ENCODE results near the gene WRAP73.

Gene WRAP73

GRCh38 chr1:3644273-3644672, 5.6 kb downstream of the WRAP73 start:
- no peak for DNase-seq

- no peak for DNase-seq
These were observed 6.8 kb downstream of the WRAP73 start for GRCh38 chr1:3642919-3643675.

- DNase-seq = no peak
These were observed 8.1 kb downstream of the WRAP73 start for GRCh38 chr1:3641816-3642215.

GRCh38 chr1:3641046-3641760, 8.7 kb downstream of the WRAP73 start:
- no peak for DNase-seq

GRCh38 chr1:3640121-3640837, 9.6 kb downstream of the WRAP73 start:
- no peak for DNase-seq

- DNase-seq = no peak
These were observed 10.4 kb downstream of the WRAP73 start for GRCh38 chr1:3639397-3639911.

- DNase-seq = no peak
These were observed 11.2 kb downstream of the WRAP73 start for GRCh38 chr1:3638676-3639075.

- no peak for DNase-seq
These were observed 11.9 kb downstream of the WRAP73 start for GRCh38 chr1:3638027-3638426.

GRCh38 chr1:3636531-3636930, 13.4 kb downstream of the WRAP73 start:
- DNase-seq = no peak

- DNase-seq = no peak
These were observed 13.8 kb downstream of the WRAP73 start for GRCh38 chr1:3636080-3636479.

- DNase-seq = no peak
These were observed 15.7 kb downstream of the WRAP73 start for GRCh38 chr1:3634059-3634800.

- DNase-seq = no peak
These were observed 16.4 kb downstream of the WRAP73 start for GRCh38 chr1:3633344-3634058.

- DNase-seq = no peak
These were observed 17.1 kb downstream of the WRAP73 start for GRCh38 chr1:3632716-3633343.

GRCh38 chr1:3632298-3632697, 17.6 kb downstream of the WRAP73 start:
- DNase-seq = no peak

GRCh38 chr1:3631320-3632260, 18.3 kb downstream of the WRAP73 start:
- peak; percentile 39 for DNase-seq

- DNase-seq = no peak
These were observed 19.0 kb downstream of the WRAP73 start for GRCh38 chr1:3630914-3631313.

GRCh38 chr1:3630161-3630611, 19.7 kb downstream of the WRAP73 start:
- no peak for DNase-seq

- DNase-seq = no peak
These were observed 20.2 kb downstream of the WRAP73 start for GRCh38 chr1:3629561-3630160.

GRCh38 chr1:3628445-3628844, 21.5 kb downstream of the WRAP73 start:
- DNase-seq = no peak
